Activated CD8-positive, alpha-beta T cell treated with anti-CD3 and anti-CD28 coated beads for 36 hours (primary cell): ENCODE measurements around the gene FLACC1. TPM values are rescaled to one million over a fixed set of nuclear protein-coding genes. Genes with fewer than 3 reads are reported as not detected.

ENCODE experiments used
- ATAC-seq: fragments of 200-7000 bp; cut with Tn5 transposase; one replicate; pipeline ENCODE4 v1.10.0; 2021; ENCODE audit warnings: mild to moderate bottlenecking, moderate library complexity
- CTCF ChIA-PET: fragments of 350-600 bp; sonication (Branson Sonifier 250); formaldehyde crosslinking; loops from one replicate; lab custom pipeline; 2021; ENCODE audit warnings: antibody characterized with exemption; lab: Charles Lee
- POLR2A ChIA-PET: fragments of 350-600 bp; sonication (Branson Sonifier 250); formaldehyde crosslinking; loops from one replicate; lab custom pipeline; 2021; ENCODE audit warnings: antibody characterized with exemption; lab: Charles Lee
- DNase-seq: peaks from one replicate; pipeline ENCODE4 v3.0.0-alpha.2; 2020
- H3K27ac Mint-ChIP-seq: one replicate; pipeline ENCODE4 v1.8.0; 2021; ENCODE audit warnings: mild to moderate bottlenecking, mixed read lengths
- H3K27me3 Mint-ChIP-seq: one replicate; pipeline ENCODE4 v1.8.0; 2021; ENCODE audit warnings: mixed read lengths
- H3K36me3 Mint-ChIP-seq: one replicate; pipeline ENCODE4 v1.8.0; 2021; ENCODE audit warnings: low read depth, mixed read lengths
- H3K4me1 Mint-ChIP-seq: one replicate; pipeline ENCODE4 v1.8.0; 2021; ENCODE audit warnings: low read depth, mixed read lengths
- H3K4me3 Mint-ChIP-seq: one replicate; pipeline ENCODE4 v1.8.0; 2021; ENCODE audit warnings: mild to moderate bottlenecking, moderate library complexity, mixed read lengths
- H3K9me3 Mint-ChIP-seq: one replicate; pipeline ENCODE4 v1.8.0; 2021; ENCODE audit warnings: mixed read lengths
- CTCF ChIP-seq: fragments of 200-600 bp; IDR thresholded peaks from one replicate; pipeline ENCODE4 v1.8.0; 2022; ENCODE audit warnings: antibody characterized with exemption, mild to moderate bottlenecking
- intact Hi-C: fragments of 100-400 bp; cut with micrococcal nuclease; formaldehyde crosslinking; loops from one replicate; pipeline ENCODE4 v1.10.0; 2022
- total RNA-seq, 2 experiments: library from RNA; stranded (reverse); gene quantifications; one replicate each; pipeline ENCODE4 v1.2.3, GENCODE V29; 2021

FLACC1 gene
- total RNA-seq, 2 experiments from 2014 or later, result 0.59 to 0.76 TPM

GRCh38 chr2:201255408-201256033 is 101.6 kb downstream of the FLACC1 start:
- peaks cover 11% of the 10 kb centered on the region for H3K9me3 Mint-ChIP-seq
- H3K27ac Mint-ChIP-seq, result peak overlapping the region; percentile 71
- no peaks in the 10 kb centered on the region for H3K27me3 Mint-ChIP-seq
- no peak for ATAC-seq
- peaks cover 42% of the 10 kb centered on the region for H3K36me3 Mint-ChIP-seq
- no peak overlapping the region for H3K4me3 Mint-ChIP-seq
- peaks cover 80% of the 10 kb centered on the region for H3K4me1 Mint-ChIP-seq
- no peak for DNase-seq
- ChIA-PET CTCF (interaction anchor here (0.7 to 2.6 kb wide), 6 partner anchors 8 to 108 kb away, joined by 3 to 12 read pairs (median 4); no protein-coding TSS in a partner anchor), POLR2A (no interaction called here)
- TF ChIP-seq CTCF, result no peak
- intact Hi-C loops, result no loop called here

DNA sequence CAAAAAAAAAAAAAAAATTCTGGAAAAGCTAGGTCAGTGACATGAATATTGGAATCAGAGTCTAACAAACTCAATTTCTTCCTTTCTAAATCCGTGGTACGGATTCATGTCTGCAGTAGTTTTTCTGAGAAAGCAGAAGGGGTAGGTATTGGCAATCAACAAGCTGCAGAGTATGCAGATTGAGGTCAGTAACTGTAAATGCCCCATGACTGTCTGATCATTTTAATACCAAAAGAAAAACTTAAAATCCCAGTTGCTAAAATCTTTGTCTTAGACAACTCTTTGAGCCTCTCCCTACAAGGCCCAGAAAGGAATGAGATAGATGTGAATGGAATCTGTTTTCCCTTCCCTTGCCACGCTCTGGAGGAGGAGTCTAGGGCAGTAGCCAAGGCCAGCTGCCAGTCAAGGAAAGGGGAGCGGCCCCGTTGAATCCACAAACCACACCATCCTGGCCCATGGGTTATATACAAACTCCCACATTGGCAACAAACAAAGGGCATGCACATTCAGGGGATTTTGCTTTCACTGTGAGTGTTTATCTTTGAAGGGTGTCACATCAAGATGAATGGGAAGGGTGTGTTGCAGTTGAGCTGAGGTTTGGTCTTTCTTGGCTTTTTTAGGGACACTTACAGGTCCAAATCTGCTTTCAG is 102.9 kb downstream of the FLACC1 start:
- Mint-ChIP-seq H3K4me3 (no peak overlapping the region), H3K36me3 (peaks cover 50% of the 10 kb centered on the region), H3K27me3 (no peaks in the 10 kb centered on the region), H3K4me1 (peaks cover 80% of the 10 kb centered on the region), H3K27ac (peak overlapping the region; percentile 71), H3K9me3 (peaks cover 19% of the 10 kb centered on the region)
- POLR2A ChIA-PET, result interaction anchor here (1.0 to 3.1 kb wide), 3 partner anchors 21 to 197 kb away, joined by 3 to 13 read pairs (median 3); partner anchors contain the start of genes STRADB and TRAK2
- DNase-seq (peak; percentile 49), ATAC-seq (no peak)
- intact Hi-C loops, result no loop called here
- CTCF ChIA-PET, result interaction anchor here (1.2 to 1.5 kb wide), 3 partner anchors 18 to 77 kb away, joined by 3 to 6 read pairs (median 5); no protein-coding TSS in a partner anchor
- TF ChIP-seq CTCF, result no peak

DNA sequence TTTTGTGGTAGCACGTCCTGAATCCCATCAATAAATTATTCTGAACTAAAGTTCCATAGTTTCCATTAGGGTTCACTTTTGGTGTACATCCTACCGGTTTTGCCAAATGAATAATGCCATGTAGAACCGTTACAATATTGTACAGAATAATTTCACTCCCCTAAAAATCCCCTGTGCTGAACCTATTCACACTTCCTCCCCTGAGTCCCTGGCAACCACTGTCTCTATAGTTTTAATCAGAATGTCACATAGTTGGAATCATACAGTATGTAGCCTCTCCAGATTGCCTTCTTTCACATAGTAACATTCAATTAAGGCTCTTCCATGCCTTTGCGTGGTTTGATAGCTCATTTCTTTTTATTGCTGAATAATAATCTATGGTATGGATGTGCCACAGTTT is 106.4 kb downstream of the FLACC1 start:
- no peak for TF ChIP-seq CTCF
- ATAC-seq (no peak), DNase-seq (no peak)
- Mint-ChIP-seq H3K27me3 (no peaks in the 10 kb centered on the region), H3K9me3 (peaks cover 19% of the 10 kb centered on the region), H3K4me1 (peaks cover 71% of the 10 kb centered on the region), H3K4me3 (no peak overlapping the region), H3K27ac (peak overlapping the region; percentile 3), H3K36me3 (peaks cover 47% of the 10 kb centered on the region)
- ChIA-PET CTCF (interaction anchor here (1.3 to 1.5 kb wide), 2 partner anchors 14 to 19 kb away, joined by 3 to 7 read pairs; no protein-coding TSS in a partner anchor), POLR2A (interaction anchor here (1.7 kb wide), 1 partner anchor 11 kb away, joined by 9 read pairs; no protein-coding TSS in a partner anchor)
- intact Hi-C loops, result no loop called here

DNA sequence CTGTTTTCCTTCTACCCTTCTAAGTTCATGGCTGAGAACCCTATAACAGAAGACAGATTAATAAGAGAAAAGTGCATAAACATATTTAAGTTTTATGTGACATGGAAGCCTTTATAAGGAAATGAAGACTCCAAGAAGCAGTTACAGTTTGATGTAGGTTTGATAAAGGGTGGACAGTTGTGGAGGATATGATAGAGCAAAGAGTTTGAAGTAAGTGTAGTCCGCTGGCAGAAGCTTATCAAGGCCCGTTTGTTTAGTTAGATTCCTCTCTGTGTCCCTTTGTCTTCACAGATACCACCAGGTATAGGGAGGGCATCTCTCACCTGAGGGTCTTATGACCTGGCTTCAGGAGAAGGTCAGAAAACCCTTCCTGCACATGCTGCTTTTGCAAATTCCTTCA is 107.3 kb downstream of the FLACC1 start:
- intact Hi-C loops, result no loop called here

More for the DNA sequence above, 107.3 kb downstream of the FLACC1 start:
- peaks cover 66% of the 10 kb centered on the region for H3K4me1 Mint-ChIP-seq
- H3K27me3 Mint-ChIP-seq, result no peaks in the 10 kb centered on the region
- no peak for TF ChIP-seq CTCF
- peaks cover 19% of the 10 kb centered on the region for H3K9me3 Mint-ChIP-seq
- ChIA-PET CTCF (interaction anchor here (1.2 to 2.0 kb wide), 2 partner anchors 11 to 18 kb away, joined by 3 to 6 read pairs; partner anchors contain the start of gene CASP8), POLR2A (interaction anchor here (1.2 kb wide), 1 partner anchor 11 kb away, joined by 3 read pairs; the partner anchor contains the start of gene CASP8)
- H3K36me3 Mint-ChIP-seq, result peaks cover 48% of the 10 kb centered on the region
- no peak for DNase-seq
- no peak overlapping the region for H3K4me3 Mint-ChIP-seq
- H3K27ac Mint-ChIP-seq, result peak overlapping the region; percentile 44
- ATAC-seq, result no peak
